AG09319 (cell line): Measurements from ENCODE around the gene P2RY2.
"Not testable (repeated sequence)": the region's sequence is repeated elsewhere in the genome, so short reads cannot be mapped to it uniquely, and the experiment has no call there.

Experiments
- DNase-seq: peaks from one replicate; pipeline ENCODE4 v3.0.0-alpha.2; 2010; ENCODE audit warnings: low read depth; ENCODE audit errors: extremely low read depth
- TF ChIP-seq, protein P1 (sequence below): IDR thresholded peaks from 2 replicates; pipeline ENCODE4 v1.5.1; 2011; ENCODE audit warnings: low read depth, mild to moderate bottlenecking, inconsistent platforms, low read length, moderate library complexity

The P2RY2 gene

DNA sequence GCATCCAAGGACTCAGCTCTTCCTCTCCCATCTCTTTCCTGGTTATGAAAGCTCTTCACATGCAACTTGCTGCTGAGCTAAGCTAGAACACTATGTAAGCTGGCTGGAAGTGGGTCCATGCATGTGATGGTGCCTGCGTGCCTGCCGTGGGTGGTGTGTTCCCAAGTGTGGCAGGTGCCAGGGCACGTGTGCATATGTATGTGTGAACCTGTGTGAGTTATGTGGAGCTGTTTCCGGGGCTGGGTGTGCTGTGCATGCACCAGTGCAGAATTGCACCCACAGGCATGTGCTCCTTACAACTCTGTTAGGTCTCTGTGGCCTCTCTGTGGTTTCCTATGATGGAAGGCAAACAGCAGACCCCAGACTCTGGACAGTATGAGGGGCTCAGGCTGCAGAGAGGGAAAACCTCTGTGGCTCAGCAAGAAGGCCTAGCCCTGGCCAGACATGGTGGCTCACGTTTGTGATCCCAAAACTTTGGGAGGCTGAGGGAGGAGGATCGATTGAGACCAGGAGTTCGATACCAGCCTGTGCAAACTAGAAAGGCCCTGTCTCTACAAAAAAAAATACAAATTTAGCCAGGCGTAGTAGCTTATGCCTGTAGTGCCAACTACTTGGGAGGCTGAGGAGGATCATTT is 49.9 kb downstream of the P2RY2 start:
- no peak for DNase-seq
- TF ChIP-seq, protein P1, sequence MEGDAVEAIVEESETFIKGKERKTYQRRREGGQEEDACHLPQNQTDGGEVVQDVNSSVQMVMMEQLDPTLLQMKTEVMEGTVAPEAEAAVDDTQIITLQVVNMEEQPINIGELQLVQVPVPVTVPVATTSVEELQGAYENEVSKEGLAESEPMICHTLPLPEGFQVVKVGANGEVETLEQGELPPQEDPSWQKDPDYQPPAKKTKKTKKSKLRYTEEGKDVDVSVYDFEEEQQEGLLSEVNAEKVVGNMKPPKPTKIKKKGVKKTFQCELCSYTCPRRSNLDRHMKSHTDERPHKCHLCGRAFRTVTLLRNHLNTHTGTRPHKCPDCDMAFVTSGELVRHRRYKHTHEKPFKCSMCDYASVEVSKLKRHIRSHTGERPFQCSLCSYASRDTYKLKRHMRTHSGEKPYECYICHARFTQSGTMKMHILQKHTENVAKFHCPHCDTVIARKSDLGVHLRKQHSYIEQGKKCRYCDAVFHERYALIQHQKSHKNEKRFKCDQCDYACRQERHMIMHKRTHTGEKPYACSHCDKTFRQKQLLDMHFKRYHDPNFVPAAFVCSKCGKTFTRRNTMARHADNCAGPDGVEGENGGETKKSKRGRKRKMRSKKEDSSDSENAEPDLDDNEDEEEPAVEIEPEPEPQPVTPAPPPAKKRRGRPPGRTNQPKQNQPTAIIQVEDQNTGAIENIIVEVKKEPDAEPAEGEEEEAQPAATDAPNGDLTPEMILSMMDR, result no peak

DNA sequence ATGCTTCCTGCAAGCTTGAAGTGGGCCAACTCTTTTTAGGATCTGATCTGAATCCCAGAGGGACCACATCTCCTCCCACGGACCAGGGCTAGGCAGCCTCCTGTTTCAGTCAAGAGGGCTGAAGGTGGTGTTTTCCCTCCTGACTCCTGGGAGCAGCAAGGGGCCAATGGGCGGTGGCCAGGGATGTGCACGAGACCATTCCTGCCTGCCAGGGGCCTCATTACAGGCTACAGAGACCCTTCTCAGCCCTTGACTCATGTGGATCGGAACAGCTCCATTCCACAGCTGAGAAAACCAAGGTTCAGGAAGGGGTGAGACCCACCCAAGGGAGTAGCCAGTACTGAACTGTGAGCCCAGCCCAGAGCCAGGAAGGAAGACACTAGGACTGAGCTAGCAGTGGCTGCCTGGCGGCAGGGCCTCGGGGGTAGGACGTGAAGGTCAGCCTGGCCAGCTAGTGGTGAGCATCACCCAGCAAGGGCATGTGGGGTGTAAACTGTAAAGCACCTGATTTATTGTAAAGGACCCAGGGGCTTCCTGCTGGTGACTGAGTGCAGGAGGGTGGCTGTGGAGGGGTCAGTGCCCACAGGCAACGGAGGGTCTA is 50.7 kb downstream of the P2RY2 start:
- TF ChIP-seq, protein P1, result no peak
- no peak for DNase-seq

DNA sequence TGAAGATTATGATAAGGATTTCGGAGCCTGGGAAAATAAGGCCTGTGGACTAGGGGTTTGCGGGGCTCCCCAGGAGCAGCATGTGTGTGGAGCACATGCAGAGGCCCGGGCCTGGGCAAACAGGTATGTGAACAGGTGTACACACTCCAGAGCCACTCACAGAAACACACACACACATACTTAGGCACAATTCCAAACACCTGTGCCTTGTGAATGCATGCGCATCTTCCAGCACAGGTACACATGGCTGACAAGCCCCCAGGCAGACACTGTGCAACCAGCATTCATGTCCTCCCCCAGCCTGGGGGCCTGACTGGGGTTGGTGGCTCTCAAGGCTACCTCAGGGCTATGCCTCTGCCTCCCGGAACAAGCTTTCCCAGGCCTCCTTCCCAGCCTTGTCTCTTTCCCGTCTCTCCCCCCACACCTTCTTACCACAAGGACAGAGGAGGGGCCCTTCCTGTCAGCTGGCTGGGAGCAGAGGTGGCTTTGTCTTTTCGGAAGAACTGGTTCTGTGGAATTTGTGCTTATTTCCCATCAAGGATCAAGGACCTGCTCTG is 51.5 kb downstream of the P2RY2 start:
- no peak for DNase-seq
- TF ChIP-seq, protein P1, result no peak

DNA sequence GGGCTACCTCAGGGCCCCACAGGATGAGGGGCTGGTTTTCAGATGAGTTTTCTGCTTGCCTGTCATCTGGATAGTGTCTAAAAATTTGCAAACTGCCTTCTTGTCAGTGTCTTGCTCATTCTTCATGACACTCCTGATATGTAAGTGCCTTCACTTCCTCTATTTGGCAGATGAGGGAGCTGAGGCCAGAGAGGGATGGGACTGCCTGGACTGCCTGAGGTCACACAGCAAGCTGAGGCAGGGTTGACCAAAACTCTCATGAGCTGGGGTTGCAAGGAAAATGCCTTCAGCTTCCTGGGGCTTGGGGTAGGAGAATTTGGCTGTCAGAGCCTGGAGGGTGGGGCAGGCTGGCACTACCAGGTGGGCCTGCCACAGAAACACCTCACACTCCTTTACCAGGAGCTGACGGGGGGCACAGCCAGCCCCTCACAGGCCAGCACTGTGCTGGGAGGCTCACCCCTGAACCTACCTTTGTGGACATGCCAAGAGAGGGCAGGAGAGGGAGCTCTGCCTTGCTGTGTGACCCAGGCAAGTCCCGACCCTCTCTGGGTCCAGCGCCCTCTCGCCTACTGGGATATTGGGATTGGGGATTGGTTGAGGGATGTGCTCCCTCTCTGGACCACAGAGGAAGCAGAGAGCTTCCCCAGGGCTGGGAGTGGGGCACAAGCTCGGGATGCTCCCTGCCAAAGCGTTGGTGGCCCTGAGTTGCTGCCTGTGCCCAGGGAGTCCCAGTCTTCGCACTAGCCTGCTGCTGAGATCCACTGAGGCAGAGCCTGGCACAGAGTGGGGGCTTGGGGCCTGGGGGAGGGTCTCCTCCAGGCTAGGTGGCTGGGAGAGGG is 52.2 kb downstream of the P2RY2 start:
- TF ChIP-seq, protein P1, result no peak
- DNase-seq, result no peak

DNA sequence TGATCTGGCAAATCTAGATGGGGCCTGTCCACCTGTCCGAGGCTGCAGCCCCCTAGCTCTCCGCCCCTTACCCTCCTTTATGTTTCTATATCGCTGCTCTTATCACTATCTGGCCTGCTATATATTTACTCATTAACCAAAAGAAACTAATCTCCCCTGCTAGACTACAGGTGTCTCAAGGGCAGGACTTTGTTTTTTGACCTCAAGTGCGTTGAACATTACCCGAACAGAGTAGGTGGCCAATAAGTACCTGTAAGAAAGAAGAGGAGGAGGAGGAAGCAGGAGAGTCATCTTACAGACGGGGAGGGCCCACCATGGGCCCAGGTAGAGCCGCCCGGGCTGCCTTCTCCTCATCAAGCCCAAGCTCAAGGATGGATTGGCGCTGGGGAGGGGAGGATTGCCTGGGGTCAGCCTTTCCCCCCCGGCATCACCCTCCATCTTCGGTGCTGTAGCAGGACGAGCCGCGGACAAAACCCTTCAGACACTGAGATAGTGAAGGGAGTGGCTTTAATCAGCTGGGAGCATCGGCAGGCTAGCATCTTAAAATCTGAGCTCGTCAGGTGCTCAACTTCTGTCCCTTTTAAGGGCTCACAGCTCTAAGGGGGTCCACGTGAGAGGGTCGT is 52.9 kb downstream of the P2RY2 start:
- TF ChIP-seq, protein P1, result no peak
- DNase-seq, result no peak

DNA sequence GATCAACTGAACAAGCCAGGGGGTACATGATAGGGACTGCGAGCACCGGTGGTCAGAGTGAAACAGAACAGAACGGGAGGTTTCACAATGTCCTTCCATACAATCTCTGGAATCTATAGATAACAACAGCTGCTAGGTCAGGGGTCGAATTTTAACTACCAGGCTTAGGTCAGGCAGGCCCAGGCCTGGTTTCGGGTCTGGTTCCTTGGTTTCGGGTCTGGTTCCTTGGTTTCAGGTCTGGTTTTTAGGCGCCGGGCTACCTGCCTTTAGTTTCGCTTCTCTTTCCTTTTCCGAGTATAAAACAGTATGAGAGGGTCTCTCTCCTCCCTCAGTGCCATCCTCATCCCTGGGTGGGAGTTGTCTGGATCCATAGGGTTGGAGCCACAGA is 53.4 kb downstream of the P2RY2 start:
- DNase-seq, result not testable (repeated sequence)

DNA sequence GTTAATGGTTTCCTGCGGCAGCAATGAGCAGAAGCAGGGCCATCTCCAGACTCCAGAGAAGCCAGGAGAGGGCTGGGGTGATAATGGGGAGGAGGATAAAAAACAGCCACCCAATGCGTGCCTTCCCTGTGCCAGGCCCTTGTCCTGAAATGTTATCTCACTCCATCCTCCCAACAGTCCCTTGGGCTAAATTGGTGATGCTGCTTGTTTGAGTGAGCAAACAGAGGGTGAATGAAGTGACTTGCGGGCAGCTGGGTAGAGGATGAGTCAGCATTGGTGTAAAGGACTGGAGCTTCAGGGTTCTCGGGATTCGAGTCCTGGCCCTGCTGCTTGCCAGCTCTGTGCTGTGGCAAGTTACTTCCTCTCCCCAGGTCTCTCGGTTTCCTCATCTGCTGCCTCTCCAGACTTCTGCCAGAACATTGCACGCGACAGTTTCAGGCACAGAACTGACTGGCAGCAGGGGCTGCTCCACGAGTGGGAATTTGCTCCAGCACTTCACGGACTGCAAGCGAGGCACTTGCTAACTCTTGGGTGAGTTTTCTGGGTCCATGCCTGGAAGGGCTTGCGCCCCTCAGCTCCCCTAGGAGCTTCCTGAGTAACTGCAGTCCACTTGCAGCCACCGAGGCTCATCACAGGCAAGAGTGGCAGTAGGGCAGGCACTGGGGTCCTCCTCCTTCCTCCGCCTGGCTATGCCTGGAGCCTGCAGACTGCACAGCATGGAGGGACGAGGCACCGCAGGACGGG is 54.0 kb downstream of the P2RY2 start, which contains the start of gene P2RY6:
Gene P2RY6, plus strand, starts transcription at position 403 of the 744 bp plus-strand sequence. CDS start 24,181 bp downstream, outside the sequence.
- DNase-seq, result no peak
- TF ChIP-seq, protein P1, result no peak
